HG02943 (cell line): ENCODE results near the gene TIAM2.
"Not testable (repeated sequence)": the region's sequence is repeated elsewhere in the genome, so short reads cannot be mapped to it uniquely, and the experiment has no call there.

Source experiments
- ATAC-seq: cut with Tn5 transposase; IDR thresholded peaks from one replicate; pipeline ENCODE4 v1.9.1; 2021; ENCODE audit warnings: mild to moderate bottlenecking, low read depth, moderate library complexity; ENCODE audit not compliant: unreplicated experiment

Gene TIAM2

DNA sequence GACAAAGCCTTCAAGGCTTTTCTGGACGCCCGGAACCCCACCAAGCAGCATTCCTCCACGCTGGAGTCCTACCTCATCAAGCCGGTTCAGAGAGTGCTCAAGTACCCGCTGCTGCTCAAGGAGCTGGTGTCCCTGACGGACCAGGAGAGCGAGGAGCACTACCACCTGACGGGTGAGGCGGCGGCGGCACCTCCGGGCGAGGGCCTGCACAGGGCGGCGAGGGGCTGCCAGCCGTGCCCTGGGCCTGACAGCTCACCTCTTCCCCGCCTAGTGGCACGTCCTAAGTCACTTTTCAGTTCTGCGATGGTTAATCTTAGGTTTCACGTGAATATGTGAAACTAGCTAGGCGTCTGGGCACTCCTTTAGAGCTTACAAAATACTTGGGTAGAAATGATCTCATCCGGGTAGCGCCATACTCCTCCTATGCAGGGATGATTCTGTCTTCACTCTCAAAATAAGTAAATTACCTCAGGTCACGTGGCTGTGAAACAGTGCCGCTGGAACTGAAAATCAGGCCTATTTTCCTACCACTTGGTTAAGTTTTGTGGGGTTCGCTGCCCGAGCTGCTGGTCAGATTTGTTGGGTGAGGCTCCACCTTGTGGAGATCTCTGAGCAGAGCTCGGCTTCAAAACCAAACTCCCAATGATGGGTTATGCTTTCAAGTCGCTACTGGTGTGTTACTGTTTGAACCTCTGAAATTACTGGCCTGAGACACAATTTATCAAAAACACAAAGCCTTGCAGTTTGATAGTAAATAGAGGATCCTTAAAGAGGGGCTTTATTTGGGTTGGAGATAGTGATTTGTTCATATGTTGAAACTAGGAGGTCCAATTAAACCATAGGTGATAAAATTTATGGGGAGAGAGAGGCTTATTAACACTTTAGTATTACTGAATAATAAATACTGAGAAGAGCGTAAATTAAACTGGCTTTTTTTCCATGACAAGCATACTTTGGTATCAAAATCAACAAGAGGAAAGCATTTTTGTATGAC, 253.2 kb downstream of the TIAM2 start:
- ATAC-seq, result no peak

DNA sequence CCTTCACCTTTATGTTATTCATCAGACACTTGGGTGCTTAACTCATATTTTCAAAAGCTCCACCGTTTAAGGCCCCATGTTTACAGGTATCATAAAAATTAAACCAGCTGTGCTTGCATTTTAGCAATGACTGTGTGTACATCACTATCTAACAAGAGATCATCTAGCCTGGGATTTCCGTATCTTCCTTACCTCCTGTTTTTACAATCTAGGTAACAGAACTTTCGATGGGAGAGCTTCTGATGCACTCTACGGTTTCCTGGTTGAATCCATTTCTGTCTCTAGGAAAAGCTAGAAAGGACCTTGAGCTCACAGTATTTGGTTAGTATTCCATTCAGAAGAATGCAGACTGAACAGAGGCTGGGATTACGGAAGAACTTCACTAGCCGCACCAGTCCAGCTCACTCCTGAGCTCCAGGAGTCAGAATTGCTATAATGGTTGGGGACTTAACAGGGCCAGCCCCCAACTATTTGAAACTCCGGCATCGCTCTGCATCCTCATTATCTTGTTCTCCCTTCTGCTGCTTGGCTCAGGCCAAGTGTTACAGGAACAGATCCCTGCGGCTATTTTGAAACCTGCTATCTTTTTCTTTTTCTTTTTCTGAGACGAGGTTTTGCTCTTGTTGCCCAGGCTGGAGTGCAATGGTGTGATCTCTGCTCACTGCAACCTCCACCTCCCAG, 255.7 kb downstream of the TIAM2 start:
- ATAC-seq, result no peak

- no peak for ATAC-seq
Observed at GRCh38 chr6:155252581-155252980, 257.5 kb downstream of the TIAM2 start.

GRCh38 chr6:155253337-155253736, 258.2 kb downstream of the TIAM2 start:
- ATAC-seq, result no peak

DNA sequence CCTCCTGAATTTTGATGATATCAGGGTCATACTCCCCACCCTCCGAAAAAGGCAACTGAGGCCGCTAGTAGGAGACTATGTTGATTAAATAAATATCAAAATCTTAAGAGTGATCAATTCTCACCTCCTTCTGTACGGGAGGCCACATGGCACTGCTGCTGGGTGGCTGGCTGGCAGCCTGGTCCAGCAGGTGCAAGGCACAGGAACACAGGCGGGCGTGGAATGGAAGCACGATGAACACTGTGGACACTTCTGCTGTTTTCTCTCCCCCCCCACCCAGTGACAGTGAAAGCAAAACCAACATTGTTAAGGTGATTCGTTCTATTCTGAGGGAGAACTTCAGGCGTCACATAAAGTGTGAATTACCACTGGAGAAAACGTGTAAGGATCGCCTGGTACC, 259.0 kb downstream of the TIAM2 start:
- ATAC-seq, result no peak

DNA sequence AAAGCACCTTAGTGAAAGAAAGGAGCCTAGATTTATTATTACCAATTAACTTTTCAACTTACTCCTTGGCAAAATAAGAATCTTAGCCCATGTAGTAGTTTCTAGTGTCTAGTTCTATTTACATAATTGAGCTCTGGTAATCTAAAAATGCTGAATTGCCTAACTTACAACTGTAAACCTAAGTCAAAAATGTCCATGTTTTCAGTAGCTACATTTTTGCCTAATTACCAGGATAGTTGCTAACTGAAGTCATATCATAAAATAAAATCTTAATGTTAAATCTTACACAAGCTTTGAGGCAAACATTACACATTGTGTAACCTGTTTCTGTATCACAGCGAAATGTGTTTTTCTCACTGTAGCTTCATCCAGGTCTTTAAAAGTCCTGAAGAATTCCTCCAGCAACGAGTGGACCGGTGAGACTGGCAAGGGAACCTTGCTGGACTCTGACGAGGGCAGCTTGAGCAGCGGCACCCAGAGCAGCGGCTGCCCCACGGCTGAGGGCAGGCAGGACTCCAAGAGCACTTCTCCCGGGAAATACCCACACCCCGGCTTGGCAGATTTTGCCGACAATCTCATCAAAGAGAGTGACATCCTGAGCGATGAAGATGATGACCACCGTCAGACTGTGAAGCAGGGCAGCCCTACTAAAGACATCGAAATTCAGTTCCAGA, 261.1 kb downstream of the TIAM2 start:
- no peak for ATAC-seq

- ATAC-seq, result no peak
Observed at GRCh38 chr6:155257796-155258195, 262.7 kb downstream of the TIAM2 start.

DNA sequence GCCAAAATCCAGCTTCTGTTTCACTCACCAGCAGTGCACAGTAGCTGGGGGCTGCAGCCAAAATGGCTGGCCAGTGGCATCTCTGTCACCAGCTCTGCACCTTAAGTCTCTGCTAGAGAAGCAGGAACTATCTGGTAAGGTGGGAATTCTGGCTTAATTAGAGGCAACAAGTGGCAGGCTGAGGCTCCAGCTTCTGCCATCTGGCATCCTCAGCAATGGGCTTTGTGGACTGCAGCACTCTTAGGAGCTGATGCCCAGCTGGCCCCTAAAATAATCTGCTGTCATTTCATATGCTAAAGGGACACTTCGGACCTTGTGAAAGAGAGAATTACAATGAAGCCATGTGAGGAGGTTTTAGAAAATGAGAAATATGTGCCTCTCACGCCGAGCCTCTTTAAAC, 264.1 kb downstream of the TIAM2 start:
- ATAC-seq, result no peak

DNA sequence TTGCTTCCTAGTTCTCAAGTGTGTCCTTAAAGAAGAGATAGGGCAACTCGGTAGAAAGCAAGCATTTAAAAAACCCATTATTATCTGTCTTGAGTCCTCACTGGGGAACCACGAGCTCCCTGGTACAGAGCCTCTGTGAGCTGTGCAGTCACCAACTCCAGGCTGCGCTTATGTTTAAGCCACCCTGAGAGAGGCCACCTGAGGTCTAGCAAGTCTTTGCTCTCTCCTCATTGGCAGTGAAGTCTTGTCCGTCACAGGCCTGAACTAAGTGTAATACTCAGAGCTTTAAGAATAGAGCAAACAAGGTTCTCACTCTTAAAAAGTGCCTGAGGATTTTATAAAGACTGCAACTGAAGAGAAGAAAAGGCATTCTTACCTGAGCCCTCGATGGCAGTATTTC, 264.8 kb downstream of the TIAM2 start:
- ATAC-seq, result no peak

GRCh38 chr6:155260686-155261085, 265.6 kb downstream of the TIAM2 start:
- peak; percentile 54 for ATAC-seq

DNA sequence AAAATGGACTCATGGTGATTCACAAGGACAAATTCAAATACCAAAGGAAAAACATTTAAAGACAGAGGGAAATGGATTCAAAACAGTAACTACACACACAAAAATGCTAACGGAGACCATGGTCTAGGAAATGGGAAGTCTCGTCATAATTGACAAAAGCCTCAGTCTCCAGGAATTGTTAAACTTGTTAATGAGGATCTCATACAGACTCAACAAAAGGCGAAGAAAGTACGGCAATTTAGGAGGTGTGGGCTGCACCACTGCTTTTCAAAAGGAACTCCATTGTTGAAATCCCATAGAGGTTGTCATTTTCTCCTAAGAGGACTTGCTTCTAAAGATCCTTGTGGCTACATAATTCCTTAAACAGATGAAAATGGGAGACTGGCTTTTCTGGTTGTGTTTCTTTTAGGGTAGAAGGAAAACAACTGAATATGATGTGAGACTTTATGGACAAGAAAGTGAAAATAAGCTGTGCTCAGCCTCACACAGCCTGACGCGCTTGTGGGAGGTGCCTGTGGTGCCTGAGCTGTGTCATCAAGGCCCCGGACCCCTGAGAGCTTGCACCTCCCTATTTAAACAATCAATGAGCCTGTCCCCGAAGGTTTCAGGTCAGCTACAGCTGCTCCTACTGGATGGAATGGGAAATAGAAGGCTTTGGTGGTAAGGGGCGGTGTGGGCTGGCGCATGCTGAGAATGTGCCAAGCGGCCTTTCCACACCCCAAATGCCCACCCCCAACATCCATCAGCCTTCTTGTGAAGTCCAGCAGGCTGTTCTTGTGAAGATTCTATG, 266.2 kb downstream of the TIAM2 start:
- ATAC-seq, result no peak

- ATAC-seq, result no peak
Observed at GRCh38 chr6:155262655-155263054, 267.5 kb downstream of the TIAM2 start.

- ATAC-seq, result no peak
Observed at GRCh38 chr6:155263373-155264063, 268.4 kb downstream of the TIAM2 start, which contains the start of gene CLDN20. TSS of gene CLDN20 (plus strand) at chr6:155264013. CDS start at chr6:155275720, 11,707 bp downstream.

DNA sequence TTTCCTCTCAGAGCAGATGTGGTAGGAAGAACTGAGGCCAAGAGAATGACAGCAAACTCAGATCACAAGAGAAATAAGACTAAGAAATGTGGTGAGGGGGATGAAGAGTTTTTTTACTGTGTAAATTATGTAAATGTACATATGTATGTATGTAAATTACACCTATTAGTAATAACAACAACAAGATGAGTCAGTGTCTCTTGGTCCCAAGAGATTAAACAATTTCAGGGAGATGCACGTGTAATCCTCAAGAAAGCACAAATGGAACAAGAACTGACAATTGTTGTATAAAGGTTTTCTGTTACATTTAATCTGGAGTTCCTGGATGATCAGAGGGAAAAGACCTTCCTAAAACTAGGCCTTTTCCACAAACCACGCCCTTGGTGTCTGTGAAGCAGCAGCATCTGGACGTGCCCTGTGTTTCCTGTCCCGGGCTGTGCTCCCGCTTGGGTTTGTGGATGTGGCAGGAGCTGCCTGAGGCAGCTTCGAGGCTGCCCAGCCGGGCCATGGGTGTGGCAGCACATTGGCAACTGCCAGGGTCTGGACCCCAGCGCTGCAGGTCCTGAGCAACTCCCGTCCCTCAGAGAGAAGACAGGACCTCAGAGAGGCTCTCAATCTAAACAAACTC, 269.7 kb downstream of the TIAM2 start:
- no peak for ATAC-seq

GRCh38 chr6:155265843-155266535, 270.9 kb downstream of the TIAM2 start:
- no peak for ATAC-seq

DNA sequence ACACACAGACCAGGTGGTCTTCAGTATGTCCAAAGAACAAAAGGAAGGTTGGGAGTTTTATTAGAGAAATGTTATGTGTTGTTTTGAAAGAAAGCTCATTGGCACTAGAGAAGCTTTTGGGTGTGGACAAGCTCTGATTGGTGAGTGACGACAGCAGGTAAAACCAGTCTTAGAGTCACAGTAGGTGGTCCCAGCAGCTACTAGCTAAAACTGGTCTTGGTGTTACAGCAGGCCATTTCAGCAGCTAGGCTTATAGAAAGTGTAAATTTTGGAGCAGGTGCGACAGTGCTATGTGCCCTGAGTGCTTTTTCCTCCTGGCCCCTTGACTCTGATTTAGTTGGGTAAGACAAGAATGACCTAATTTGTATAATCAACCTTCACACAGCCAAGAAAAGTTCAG, 272.3 kb downstream of the TIAM2 start:
- no peak for ATAC-seq

- ATAC-seq, result not testable (repeated sequence)
Observed at GRCh38 chr6:155268088-155268867, 273.2 kb downstream of the TIAM2 start.

GRCh38 chr6:155269765-155270164, 274.6 kb downstream of the TIAM2 start:
- ATAC-seq, result no peak
